GM06990 (cell line): ENCODE measurements around the gene MYO1D.

Source experiments
- DNase-seq: peaks from one replicate; pipeline ENCODE4 v3.0.0-alpha.2; 2011; ENCODE audit not compliant: insufficient read length; ENCODE audit errors: extremely low read depth
- H3K27me3 ChIP-seq: replicated peaks from 2 replicates; pipeline ENCODE4 v1.6.0; 2011; ENCODE audit warnings: low read length; ENCODE audit not compliant: control insufficient read depth, insufficient read depth
- H3K36me3 ChIP-seq: 2 replicates; pipeline ENCODE4 v1.5.1; 2011; ENCODE audit warnings: low read length; ENCODE audit not compliant: control insufficient read depth, insufficient read depth
- H3K4me3 ChIP-seq: replicated peaks from 2 replicates; pipeline ENCODE4 v1.5.1; 2011; ENCODE audit warnings: low read depth, mild to moderate bottlenecking, control low read depth, low read length
- CTCF ChIP-seq: IDR thresholded peaks from 2 replicates; pipeline ENCODE4 v1.5.1; 2011; ENCODE audit warnings: low read length, control low read depth, mild to moderate bottlenecking, inconsistent platforms; ENCODE audit not compliant: insufficient read depth, poor library complexity, severe bottlenecking

MYO1D gene

DNA sequence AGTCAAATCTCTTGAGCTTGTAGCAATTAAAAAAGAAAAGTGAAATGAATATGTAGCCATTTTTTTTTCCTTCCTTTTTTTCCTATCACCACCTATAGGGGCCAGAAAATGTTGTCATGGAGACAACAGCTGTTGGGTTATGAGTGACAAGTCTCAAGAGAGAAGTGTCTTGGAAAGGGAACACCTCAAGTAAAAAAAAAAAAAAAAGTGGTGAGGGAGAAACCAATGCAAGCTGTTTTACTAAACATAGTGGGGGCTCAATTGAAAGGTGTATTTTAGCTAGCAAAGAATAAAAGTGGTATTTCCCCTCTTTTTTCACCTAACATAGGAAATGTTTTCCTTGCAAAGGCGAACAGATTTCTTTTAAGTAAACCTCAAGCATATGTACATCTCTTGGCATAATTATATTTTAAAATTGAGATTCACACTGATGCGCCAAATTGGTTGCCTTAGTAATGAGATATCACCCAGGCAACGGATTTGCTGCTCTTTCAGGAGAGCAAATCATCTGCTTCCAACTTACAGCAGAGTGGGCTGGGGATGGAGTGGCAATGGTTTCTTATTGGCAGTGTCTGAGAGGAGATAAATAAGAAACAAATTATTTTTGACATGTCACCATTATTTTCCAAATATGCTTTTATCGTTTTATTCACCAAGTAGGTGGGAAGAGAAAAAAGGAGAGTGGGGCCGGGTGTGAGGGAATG is 183.6 kb downstream of the MYO1D start:
- no peak overlapping the region for H3K4me3 ChIP-seq
- TF ChIP-seq CTCF = no peak
- H3K36me3 ChIP-seq = no peaks in the 10 kb centered on the region
- no peaks in the 10 kb centered on the region for H3K27me3 ChIP-seq
- DNase-seq = no peak

DNA sequence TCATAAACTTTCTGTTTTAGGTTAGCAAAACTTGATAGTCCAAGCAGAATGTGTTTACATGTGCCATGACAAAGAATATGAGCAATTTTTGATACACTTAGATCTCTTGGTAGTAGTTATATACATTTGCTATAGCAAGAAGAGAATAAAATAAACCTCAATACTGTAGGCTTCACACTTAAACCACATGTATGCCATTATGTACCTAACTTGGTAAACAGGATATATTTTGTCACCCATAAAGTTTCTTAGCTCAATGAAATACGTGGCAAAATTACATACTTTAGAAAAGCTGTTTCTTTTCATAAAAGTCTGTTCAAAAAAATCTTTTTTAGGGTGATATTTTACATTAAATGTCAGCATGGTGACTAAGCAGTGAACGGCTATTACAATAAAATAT is 184.7 kb downstream of the MYO1D start:
- DNase-seq = no peak
- Histone ChIP-seq H3K27me3 (no peaks in the 10 kb centered on the region), H3K36me3 (no peaks in the 10 kb centered on the region), H3K4me3 (no peak overlapping the region)
- TF ChIP-seq CTCF = no peak

DNA sequence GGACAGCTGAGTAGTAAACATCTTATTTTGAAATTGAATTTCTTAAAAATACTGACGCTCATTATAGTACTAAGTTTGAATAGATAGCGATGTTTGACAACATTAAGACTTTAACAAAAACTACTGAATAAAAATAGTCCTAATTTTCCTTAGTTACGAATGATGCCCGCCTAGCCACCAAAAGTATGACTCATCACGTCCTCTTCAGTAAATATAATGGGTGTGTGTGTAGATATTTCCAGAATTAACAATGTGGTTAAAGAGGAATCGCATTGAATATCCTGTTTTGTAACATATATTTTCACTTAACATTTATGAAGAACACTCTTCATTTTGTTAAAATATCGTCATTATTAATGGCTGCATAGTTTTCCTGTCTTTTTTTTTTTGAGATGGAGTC is 187.6 kb downstream of the MYO1D start:
- Histone ChIP-seq H3K27me3 (no peaks in the 10 kb centered on the region), H3K36me3 (no peaks in the 10 kb centered on the region), H3K4me3 (no peak overlapping the region)
- no peak for TF ChIP-seq CTCF
- no peak for DNase-seq

- Histone ChIP-seq H3K36me3 (no peaks in the 10 kb centered on the region), H3K27me3 (no peaks in the 10 kb centered on the region), H3K4me3 (no peak overlapping the region)
- no peak for DNase-seq
- no peak for TF ChIP-seq CTCF
Observed at GRCh38 chr17:32688221-32688620, 188.7 kb downstream of the MYO1D start.

DNA sequence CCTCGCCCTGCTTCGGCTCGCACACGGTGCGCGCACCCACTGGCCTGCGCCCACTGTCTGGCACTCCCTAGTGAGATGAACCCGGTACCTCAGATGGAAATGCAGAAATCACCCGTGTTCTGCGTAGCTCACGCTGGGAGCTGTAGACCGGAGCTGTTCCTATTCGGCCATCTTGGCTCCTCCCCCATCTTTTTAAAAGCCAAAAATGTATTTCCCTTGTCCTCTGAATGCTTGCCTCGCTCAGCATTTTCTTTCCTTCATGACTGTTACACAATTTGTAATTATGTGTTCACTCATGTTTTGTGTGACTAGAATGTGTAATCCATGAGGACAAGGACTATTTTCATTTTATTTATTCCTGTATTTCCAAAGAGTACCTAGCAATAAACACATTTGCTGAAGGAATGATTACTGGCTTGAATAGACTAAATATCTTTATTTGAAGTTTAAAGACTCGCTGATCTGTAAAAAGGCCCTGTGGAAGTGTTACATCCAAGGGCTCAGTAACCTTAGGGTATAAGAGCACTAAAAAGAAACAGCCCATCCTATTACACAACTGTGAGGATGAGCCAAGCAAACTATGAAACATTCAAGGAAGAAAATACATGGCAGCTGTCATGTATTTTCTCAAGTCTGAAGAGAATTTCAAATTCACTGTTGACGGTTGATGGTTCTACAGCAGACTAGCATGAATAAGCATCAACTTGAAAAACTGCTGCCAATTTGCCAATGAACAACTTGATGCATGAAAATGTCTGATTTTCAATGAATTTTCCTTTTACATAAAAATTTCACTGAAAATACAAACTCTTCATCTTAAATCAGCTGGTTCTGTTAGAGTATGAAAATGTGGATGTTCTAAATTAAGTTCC is 192.6 kb downstream of the MYO1D start:
- no peak for DNase-seq
- no peaks in the 10 kb centered on the region for H3K27me3 ChIP-seq
- no peaks in the 10 kb centered on the region for H3K36me3 ChIP-seq
- TF ChIP-seq CTCF = no peak
- H3K4me3 ChIP-seq = no peak overlapping the region
